LNCaP clone FGC (cell line): ENCODE measurements around the gene TGFA.

ENCODE experiments used
- DNase-seq: peaks from one replicate; pipeline ENCODE4 v3.0.0-alpha.2; 2011; ENCODE audit warnings: low read depth
- H3K4me3 ChIP-seq: 2 replicates; pipeline ENCODE4 v1.5.1; 2011; ENCODE audit warnings: mild to moderate bottlenecking, low read depth, low read length, control low read depth
- CTCF ChIP-seq: IDR thresholded peaks from 2 replicates; pipeline ENCODE4 v1.5.1; 2012; ENCODE audit warnings: mild to moderate bottlenecking; ENCODE audit not compliant: control insufficient read depth, insufficient read depth; ENCODE audit errors: extremely low read depth

TGFA gene

DNA sequence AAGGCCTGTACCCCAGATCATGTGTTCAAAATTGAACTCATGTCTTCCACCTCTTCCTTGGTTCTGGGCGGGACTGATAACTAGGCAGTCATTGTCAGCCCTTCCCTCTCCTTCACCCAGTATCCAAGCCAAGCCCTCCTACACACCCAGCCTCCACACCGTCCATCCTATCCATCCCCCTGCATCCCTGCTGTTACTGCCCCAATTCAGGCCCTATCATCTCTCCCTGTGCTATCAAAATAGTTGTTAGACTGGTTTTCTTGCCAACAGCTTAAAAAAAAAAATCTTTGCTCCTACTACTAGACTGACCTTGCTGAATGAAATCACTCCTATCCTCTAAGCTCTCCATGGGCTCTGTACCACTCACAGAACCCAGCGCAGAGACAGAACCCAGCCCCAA, 32.8 kb downstream of the TGFA start:
- TF ChIP-seq CTCF, result no peak
- no peak for DNase-seq
- no peak overlapping the region for H3K4me3 ChIP-seq

- no peak overlapping the region for H3K4me3 ChIP-seq
- no peak for TF ChIP-seq CTCF
- no peak for DNase-seq
Observed at GRCh38 chr2:70519453-70519852, 34.2 kb downstream of the TGFA start.

DNA sequence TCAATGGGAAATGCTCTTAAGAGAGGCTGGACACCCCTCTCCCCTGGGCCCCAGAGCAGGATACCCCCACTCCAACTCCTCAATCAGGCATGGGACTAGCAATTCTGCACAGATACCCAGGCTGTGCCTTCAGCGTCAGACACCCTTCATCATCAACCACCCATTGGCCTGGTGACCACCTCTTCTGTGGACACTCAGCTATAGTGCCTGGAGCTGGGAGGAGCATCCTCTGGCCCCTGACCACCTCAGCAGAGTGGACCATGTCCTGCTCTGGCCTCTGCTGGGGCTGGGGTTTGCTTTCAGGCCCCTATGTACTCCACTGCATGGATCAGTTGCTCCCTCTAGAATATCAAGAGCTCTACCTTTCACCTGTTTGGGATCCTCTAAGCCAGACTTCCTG, 35.1 kb downstream of the TGFA start:
- DNase-seq, result no peak
- no peak overlapping the region for H3K4me3 ChIP-seq
- no peak for TF ChIP-seq CTCF

GRCh38 chr2:70517804-70518203, 35.8 kb downstream of the TGFA start:
- TF ChIP-seq CTCF, result no peak
- no peak for DNase-seq
- H3K4me3 ChIP-seq, result no peak overlapping the region

- DNase-seq, result no peak
- TF ChIP-seq CTCF, result no peak
- no peak overlapping the region for H3K4me3 ChIP-seq
Observed at GRCh38 chr2:70516596-70516995, 37.0 kb downstream of the TGFA start.

DNA sequence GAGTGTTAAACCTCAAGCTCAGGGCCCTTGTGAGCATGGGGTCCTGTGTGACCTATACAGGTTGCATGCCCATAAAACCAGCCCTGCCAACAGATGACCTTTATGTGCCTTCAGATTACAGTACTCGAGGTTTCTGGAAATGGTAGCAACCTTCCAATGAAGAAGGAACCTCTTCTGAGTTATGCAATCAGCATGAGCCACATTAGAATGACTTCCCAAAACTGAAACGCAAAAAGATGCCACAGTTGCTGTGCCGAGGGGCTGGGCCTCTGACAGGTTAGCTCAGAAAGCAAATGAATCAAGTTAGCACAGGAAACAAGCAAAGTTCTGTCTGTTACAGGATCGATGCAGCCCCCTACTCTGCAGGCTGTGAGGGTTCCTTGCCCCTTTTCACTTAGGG, 37.7 kb downstream of the TGFA start:
- no peak overlapping the region for H3K4me3 ChIP-seq
- no peak for TF ChIP-seq CTCF
- DNase-seq, result no peak

DNA sequence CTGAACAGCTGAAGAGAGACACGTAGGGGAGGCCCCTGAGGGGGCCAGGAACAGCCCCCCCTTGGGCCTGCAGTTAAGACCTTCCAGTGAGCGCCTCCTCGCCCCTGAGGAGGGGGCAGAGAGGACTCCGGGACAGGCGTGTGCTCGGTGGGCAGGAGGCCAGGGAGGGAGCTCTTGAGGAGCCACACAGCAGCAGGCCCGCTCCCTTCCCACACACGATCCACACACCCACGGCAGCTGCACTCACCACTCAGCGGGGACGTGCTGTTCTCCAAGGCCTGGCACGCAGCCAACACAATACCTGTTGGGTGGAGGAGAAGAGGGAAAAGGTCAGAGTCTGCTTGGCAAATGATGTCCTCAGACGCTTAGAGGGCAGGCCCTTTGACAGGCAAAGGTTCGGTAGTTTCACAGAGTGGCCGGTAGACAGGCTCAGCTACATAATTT, 39.0 kb downstream of the TGFA start:
- peak; percentile 43 for DNase-seq
- H3K4me3 ChIP-seq, result no peak overlapping the region
- TF ChIP-seq CTCF, result no peak
